H1 (cell line): ENCODE results near the gene SLC38A2. TPM values are rescaled to one million over a fixed set of nuclear protein-coding genes. Genes with fewer than 3 reads are reported as not detected.

Experiments used
- CTBP2 ChIP-seq: IDR thresholded peaks from 2 replicates; pipeline ENCODE4 v1.7.0; 2011; ENCODE audit warnings: borderline replicate concordance, mild to moderate bottlenecking, moderate library complexity, mixed read lengths, low read length; ENCODE audit not compliant: insufficient read depth, insufficient read length
- TCF12 ChIP-seq: IDR thresholded peaks from 2 replicates; pipeline ENCODE4 v1.6.1; 2011; ENCODE audit warnings: low read depth, mild to moderate bottlenecking, low read length
- polyA plus RNA-seq, 7 experiments: library from polyadenylated mRNA; depleted of rRNA in 3 of 7; stranded (reverse) in 5 of 7; unstranded in 2 of 7; fragments of >200 nt in 5 of 7; fragments of 200-250 nt in 2 of 7; gene quantifications; 1 replicate in 5 of 7; 2 replicates in 1 of 7; 4 replicates in 1 of 7; pipeline versions ENCODE4 v1.2.1 to v1.2.3, GENCODE V29; 2011 to 2013; ENCODE audit warnings: missing spikeins in 2 of 7, mixed read lengths in 2 of 7
- total RNA-seq: library from RNA; stranded (reverse); fragmentation: NEBNext Ultra II Directional; extraction: Animal tissue kit (Norgen Biotek cat#: 25700); gene quantifications from 2 replicates; pipeline ENCODE4 v1.2.1, GENCODE V29; 2021
- TF ChIP-seq, protein P1 (sequence below): fragments of 300-600 bp; sonication (generic); IDR thresholded peaks from 2 replicates; pipeline ENCODE4 v1.7.1; 2012; ENCODE audit warnings: low read length, moderate library complexity, mild to moderate bottlenecking, inconsistent platforms; ENCODE audit not compliant: insufficient replicate concordance

Gene SLC38A2
- total and polyA plus RNA-seq, 2 of the 8 experiments (the other 6 are each of a cell fraction or from before 2014, with no cell fraction given), result 163 to 684 TPM

GRCh38 chr12:46404733-46405132, 32.2 kb upstream of the SLC38A2 start (continued):
- TF ChIP-seq, protein P1, sequence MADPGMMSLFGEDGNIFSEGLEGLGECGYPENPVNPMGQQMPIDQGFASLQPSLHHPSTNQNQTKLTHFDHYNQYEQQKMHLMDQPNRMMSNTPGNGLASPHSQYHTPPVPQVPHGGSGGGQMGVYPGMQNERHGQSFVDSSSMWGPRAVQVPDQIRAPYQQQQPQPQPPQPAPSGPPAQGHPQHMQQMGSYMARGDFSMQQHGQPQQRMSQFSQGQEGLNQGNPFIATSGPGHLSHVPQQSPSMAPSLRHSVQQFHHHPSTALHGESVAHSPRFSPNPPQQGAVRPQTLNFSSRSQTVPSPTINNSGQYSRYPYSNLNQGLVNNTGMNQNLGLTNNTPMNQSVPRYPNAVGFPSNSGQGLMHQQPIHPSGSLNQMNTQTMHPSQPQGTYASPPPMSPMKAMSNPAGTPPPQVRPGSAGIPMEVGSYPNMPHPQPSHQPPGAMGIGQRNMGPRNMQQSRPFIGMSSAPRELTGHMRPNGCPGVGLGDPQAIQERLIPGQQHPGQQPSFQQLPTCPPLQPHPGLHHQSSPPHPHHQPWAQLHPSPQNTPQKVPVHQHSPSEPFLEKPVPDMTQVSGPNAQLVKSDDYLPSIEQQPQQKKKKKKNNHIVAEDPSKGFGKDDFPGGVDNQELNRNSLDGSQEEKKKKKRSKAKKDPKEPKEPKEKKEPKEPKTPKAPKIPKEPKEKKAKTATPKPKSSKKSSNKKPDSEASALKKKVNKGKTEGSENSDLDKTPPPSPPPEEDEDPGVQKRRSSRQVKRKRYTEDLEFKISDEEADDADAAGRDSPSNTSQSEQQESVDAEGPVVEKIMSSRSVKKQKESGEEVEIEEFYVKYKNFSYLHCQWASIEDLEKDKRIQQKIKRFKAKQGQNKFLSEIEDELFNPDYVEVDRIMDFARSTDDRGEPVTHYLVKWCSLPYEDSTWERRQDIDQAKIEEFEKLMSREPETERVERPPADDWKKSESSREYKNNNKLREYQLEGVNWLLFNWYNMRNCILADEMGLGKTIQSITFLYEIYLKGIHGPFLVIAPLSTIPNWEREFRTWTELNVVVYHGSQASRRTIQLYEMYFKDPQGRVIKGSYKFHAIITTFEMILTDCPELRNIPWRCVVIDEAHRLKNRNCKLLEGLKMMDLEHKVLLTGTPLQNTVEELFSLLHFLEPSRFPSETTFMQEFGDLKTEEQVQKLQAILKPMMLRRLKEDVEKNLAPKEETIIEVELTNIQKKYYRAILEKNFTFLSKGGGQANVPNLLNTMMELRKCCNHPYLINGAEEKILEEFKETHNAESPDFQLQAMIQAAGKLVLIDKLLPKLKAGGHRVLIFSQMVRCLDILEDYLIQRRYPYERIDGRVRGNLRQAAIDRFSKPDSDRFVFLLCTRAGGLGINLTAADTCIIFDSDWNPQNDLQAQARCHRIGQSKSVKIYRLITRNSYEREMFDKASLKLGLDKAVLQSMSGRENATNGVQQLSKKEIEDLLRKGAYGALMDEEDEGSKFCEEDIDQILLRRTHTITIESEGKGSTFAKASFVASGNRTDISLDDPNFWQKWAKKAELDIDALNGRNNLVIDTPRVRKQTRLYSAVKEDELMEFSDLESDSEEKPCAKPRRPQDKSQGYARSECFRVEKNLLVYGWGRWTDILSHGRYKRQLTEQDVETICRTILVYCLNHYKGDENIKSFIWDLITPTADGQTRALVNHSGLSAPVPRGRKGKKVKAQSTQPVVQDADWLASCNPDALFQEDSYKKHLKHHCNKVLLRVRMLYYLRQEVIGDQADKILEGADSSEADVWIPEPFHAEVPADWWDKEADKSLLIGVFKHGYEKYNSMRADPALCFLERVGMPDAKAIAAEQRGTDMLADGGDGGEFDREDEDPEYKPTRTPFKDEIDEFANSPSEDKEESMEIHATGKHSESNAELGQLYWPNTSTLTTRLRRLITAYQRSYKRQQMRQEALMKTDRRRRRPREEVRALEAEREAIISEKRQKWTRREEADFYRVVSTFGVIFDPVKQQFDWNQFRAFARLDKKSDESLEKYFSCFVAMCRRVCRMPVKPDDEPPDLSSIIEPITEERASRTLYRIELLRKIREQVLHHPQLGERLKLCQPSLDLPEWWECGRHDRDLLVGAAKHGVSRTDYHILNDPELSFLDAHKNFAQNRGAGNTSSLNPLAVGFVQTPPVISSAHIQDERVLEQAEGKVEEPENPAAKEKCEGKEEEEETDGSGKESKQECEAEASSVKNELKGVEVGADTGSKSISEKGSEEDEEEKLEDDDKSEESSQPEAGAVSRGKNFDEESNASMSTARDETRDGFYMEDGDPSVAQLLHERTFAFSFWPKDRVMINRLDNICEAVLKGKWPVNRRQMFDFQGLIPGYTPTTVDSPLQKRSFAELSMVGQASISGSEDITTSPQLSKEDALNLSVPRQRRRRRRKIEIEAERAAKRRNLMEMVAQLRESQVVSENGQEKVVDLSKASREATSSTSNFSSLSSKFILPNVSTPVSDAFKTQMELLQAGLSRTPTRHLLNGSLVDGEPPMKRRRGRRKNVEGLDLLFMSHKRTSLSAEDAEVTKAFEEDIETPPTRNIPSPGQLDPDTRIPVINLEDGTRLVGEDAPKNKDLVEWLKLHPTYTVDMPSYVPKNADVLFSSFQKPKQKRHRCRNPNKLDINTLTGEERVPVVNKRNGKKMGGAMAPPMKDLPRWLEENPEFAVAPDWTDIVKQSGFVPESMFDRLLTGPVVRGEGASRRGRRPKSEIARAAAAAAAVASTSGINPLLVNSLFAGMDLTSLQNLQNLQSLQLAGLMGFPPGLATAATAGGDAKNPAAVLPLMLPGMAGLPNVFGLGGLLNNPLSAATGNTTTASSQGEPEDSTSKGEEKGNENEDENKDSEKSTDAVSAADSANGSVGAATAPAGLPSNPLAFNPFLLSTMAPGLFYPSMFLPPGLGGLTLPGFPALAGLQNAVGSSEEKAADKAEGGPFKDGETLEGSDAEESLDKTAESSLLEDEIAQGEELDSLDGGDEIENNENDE, result no peak
- no peak for TF ChIP-seq CTBP2
- TF ChIP-seq TCF12, result no peak
